ENCODE measurements around the gene LCE1F. TPM values are rescaled to one million over a fixed set of nuclear protein-coding genes. Genes with fewer than 3 reads are reported as not detected.

LCE1F gene
- total RNA-seq, 1 donor from 2014 or later = not detected

GRCh38 chr1:152811050-152811449, 36.1 kb downstream of the LCE1F start:
- no peak for TF ChIP-seq POLR2A (IDR thresholded peaks at IDR 0.05)
- no peak for TF ChIP-seq CTCF (IDR thresholded peaks at IDR 0.05)
- TF ChIP-seq POLR2AphosphoS5 (IDR thresholded peaks at IDR 0.05; ENCODE audit: insufficient read depth in 1 of 2, low read depth in 1 of 2) = no peak
- no peak for DNase-seq (ENCODE audit: extremely low spot score in 2 of 2)
- H3K27me3 ChIP-seq = no peaks in the 10 kb centered on the region

DNA sequence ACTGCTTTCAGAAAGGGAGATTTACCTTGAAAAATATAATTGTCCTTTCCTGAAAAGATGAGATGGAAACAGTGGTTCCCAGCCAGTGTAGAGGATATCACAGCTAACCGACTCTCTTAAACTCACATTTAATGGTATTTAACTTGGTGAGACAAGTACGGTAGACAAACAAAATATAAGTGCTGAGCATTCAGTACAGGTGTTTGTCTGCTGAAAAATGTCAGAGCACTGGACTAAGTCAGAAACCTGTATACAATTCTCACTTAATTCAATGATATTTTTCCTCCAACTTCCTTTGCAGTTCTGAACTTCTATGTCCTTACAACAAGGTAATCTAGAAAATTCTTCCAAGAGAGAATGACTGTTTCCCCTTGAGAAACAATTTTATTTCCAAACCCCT, 36.7 kb downstream of the LCE1F start, which contains the start of gene LCE1B:
TSS of gene LCE1B (plus strand) at position 301 of the 400 bp plus-strand sequence. CDS start 476 bp downstream, outside the sequence.
- Histone ChIP-seq H3K4me1 (no peaks in the 10 kb centered on the region), H3K27me3 (no peaks in the 10 kb centered on the region), H3K27ac (no peak within 1 kb of the TSS), H3K9me3 (no peaks in the 10 kb centered on the region), H3K4me3 (no peak within 1 kb of the TSS), H3K36me3 (no peaks in the 10 kb centered on the region)
- TF ChIP-seq POLR2AphosphoS5 (IDR thresholded peaks at IDR 0.05; ENCODE audit: insufficient read depth in 1 of 2, low read depth in 1 of 2) (no peak), POLR2A (IDR thresholded peaks at IDR 0.05) (no peak), CTCF (IDR thresholded peaks at IDR 0.05) (no peak)
- DNase-seq (ENCODE audit: extremely low spot score in 2 of 2) = no peak
- intact Hi-C loops (cut with DNase I) = no loop called here

More at GRCh38 chr1:152811050-152811449, 36.1 kb downstream of the LCE1F start:
- Histone ChIP-seq H3K27ac (no peak overlapping the region), H3K36me3 (no peaks in the 10 kb centered on the region), H3K4me1 (no peaks in the 10 kb centered on the region), H3K9me3 (no peaks in the 10 kb centered on the region), H3K4me3 (no peak overlapping the region)
- intact Hi-C loops (cut with DNase I) = no loop called here

GRCh38 chr1:152817309-152817708, 42.4 kb downstream of the LCE1F start:
- intact Hi-C loops (cut with DNase I) = no loop called here
- no peaks in the 10 kb centered on the region for H3K9me3 ChIP-seq
- H3K36me3 ChIP-seq = no peaks in the 10 kb centered on the region
- no peaks in the 10 kb centered on the region for H3K4me1 ChIP-seq
- TF ChIP-seq CTCF (IDR thresholded peaks at IDR 0.05) (no peak), POLR2AphosphoS5 (IDR thresholded peaks at IDR 0.05; ENCODE audit: insufficient read depth in 1 of 2, low read depth in 1 of 2) (no peak), POLR2A (IDR thresholded peaks at IDR 0.05) (no peak)
- H3K27me3 ChIP-seq = no peaks in the 10 kb centered on the region
- H3K27ac ChIP-seq = no peak overlapping the region
- H3K4me3 ChIP-seq = no peak overlapping the region
- DNase-seq (ENCODE audit: extremely low spot score in 2 of 2) = no peak

- Histone ChIP-seq H3K4me1 (no peaks in the 10 kb centered on the region), H3K4me3 (no peak overlapping the region), H3K27ac (no peak overlapping the region), H3K27me3 (no peaks in the 10 kb centered on the region), H3K9me3 (no peaks in the 10 kb centered on the region), H3K36me3 (no peaks in the 10 kb centered on the region)
- intact Hi-C loops (cut with DNase I) = no loop called here
- no peak for DNase-seq (ENCODE audit: extremely low spot score in 2 of 2)
- no peak for TF ChIP-seq POLR2AphosphoS5 (IDR thresholded peaks at IDR 0.05; ENCODE audit: insufficient read depth in 1 of 2, low read depth in 1 of 2)
- TF ChIP-seq POLR2A (IDR thresholded peaks at IDR 0.05) = no peak
- no peak for TF ChIP-seq CTCF (IDR thresholded peaks at IDR 0.05)
Observed at GRCh38 chr1:152823294-152823693, 48.4 kb downstream of the LCE1F start.

- DNase-seq (ENCODE audit: extremely low spot score in 2 of 2) = no peak
- H3K36me3 ChIP-seq = no peaks in the 10 kb centered on the region
- H3K4me3 ChIP-seq = no peak overlapping the region
- no peaks in the 10 kb centered on the region for H3K4me1 ChIP-seq
- no peak overlapping the region for H3K27ac ChIP-seq
- H3K27me3 ChIP-seq = no peaks in the 10 kb centered on the region
- intact Hi-C loops (cut with DNase I) = no loop called here
- no peak for TF ChIP-seq CTCF (IDR thresholded peaks at IDR 0.05)
- TF ChIP-seq POLR2AphosphoS5 (IDR thresholded peaks at IDR 0.05; ENCODE audit: insufficient read depth in 1 of 2, low read depth in 1 of 2) = no peak
- no peak for TF ChIP-seq POLR2A (IDR thresholded peaks at IDR 0.05)
- no peaks in the 10 kb centered on the region for H3K9me3 ChIP-seq
Observed at GRCh38 chr1:152824964-152825363, 50.0 kb downstream of the LCE1F start.

Other genes starting within 250 kb of the LCE1F start
- gene LCE3E, start 208.4 kb upstream of the LCE1F start, total RNA-seq = 2.2 TPM
- 57.5 TPM for gene LCE3D, start 194.6 kb upstream of the LCE1F start, total RNA-seq
- not detected for gene LCE3C, start 174.9 kb upstream of the LCE1F start, total RNA-seq
- gene LCE3B, start 161.3 kb upstream of the LCE1F start, total RNA-seq = not detected
- not detected for gene LCE3A, start 152.0 kb upstream of the LCE1F start, total RNA-seq
- gene LCE2D, start 111.8 kb upstream of the LCE1F start, total RNA-seq = not detected
- gene LCE2C, start 99.9 kb upstream of the LCE1F start, total RNA-seq = not detected
- not detected for gene LCE2B, start 89.0 kb upstream of the LCE1F start, total RNA-seq
- not detected for gene LCE2A, start 76.8 kb upstream of the LCE1F start, total RNA-seq
- not detected for gene LCE4A, start 67.0 kb upstream of the LCE1F start, total RNA-seq
- 1.2 TPM for gene KPRP, start 17.1 kb upstream of the LCE1F start, total RNA-seq
- gene LCE1E, start 11.1 kb downstream of the LCE1F start, total RNA-seq = not detected
- gene LCE1D, start 21.6 kb downstream of the LCE1F start, total RNA-seq = not detected
- gene LCE1C, start 31.5 kb downstream of the LCE1F start, total RNA-seq = not detected
- not detected for gene LCE1B, start 36.8 kb downstream of the LCE1F start, total RNA-seq
- not detected for gene LCE1A, start 52.3 kb downstream of the LCE1F start, total RNA-seq
- gene LCE6A, start 67.7 kb downstream of the LCE1F start, total RNA-seq = not detected
- not detected for gene LCE7A, start 84.9 kb downstream of the LCE1F start, total RNA-seq
- gene SMCP, start 103.2 kb downstream of the LCE1F start, total RNA-seq = not detected
- gene IVL, start 133.4 kb downstream of the LCE1F start, total RNA-seq = 169 TPM
- not detected for gene SPRR5, start 172.1 kb downstream of the LCE1F start, total RNA-seq
- gene SPRR4, start 195.5 kb downstream of the LCE1F start, total RNA-seq = not detected
- gene SPRR1A, start 208.9 kb downstream of the LCE1F start, total RNA-seq = 109 TPM
- 1,163 TPM for gene SPRR3, start 226.6 kb downstream of the LCE1F start, total RNA-seq